Esophagus muscularis mucosa (tissue), 4 donors: ENCODE data around the gene DUSP14. TPM values are rescaled to one million over a fixed set of nuclear protein-coding genes. Genes with fewer than 3 reads are reported as not detected.
"Not testable (repeated sequence)": the region's sequence is repeated elsewhere in the genome, so short reads cannot be mapped to it uniquely, and the experiment has no call there.

Experiments
- DNase-seq: peaks from one replicate; pipeline ENCODE4 v3.0.0-alpha.2; 2017; ENCODE audit errors: extremely low spot score
- H3K27ac ChIP-seq, 4 donors: fragments of 200-600 bp; sonication (generic); replicated peaks in 1 of 4; 1 replicate in 3 of 4; 2 replicates in 1 of 4; pipeline ENCODE4 v1.5.1; 2016 to 2019; ENCODE audit warnings: mild to moderate bottlenecking in 1 of 4
- H3K27me3 ChIP-seq, 4 donors: fragments of 200-600 bp; sonication (generic); one replicate each; pipeline versions ENCODE4 v1.5.1 to v1.6.0; 2016 to 2019
- H3K36me3 ChIP-seq, 4 donors: fragments of 200-600 bp; sonication (generic); one replicate each; pipeline ENCODE4 v1.5.1; 2016 to 2019
- H3K4me1 ChIP-seq, 4 donors: fragments of 200-600 bp; sonication (generic); one replicate each; pipeline ENCODE4 v1.5.1; 2016 to 2019
- H3K4me3 ChIP-seq, 4 donors: fragments of 200-600 bp; sonication (generic); 1 replicate in 2 of 4; 2 replicates in 2 of 4; pipeline ENCODE4 v1.5.1; 2016 to 2019; ENCODE audit warnings: mild to moderate bottlenecking in 4 of 4, moderate library complexity in 1 of 4
- H3K9me3 ChIP-seq, 4 donors: fragments of 200-600 bp; sonication (generic); 1 replicate in 3 of 4; 2 replicates in 1 of 4; pipeline ENCODE4 v1.5.1; 2016 to 2019
- CTCF ChIP-seq, 3 experiments: fragments of 200-600 bp in 2 of 3; fragments of 450-650 bp in 1 of 3; sonication (generic) in 2 of 3; IDR thresholded peaks; one replicate each; pipeline ENCODE4 v1.5.1; 2017 to 2019; ENCODE audit warnings: antibody characterized with exemption in 3 of 3, mild to moderate bottlenecking in 2 of 3, moderate library complexity in 1 of 3
- EP300 ChIP-seq: sonication (generic); formaldehyde crosslinking; IDR thresholded peaks from one replicate; pipeline ENCODE4 v1.6.1; 2017; ENCODE audit warnings: antibody characterized with exemption
- POLR2A ChIP-seq: fragments of 450-650 bp; IDR thresholded peaks from one replicate; pipeline ENCODE4 v1.6.1; 2017; ENCODE audit warnings: antibody characterized with exemption, moderate library complexity, mild to moderate bottlenecking, low read depth
- POLR2AphosphoS5 ChIP-seq, 2 donors: sonication (generic); formaldehyde crosslinking; IDR thresholded peaks; one replicate each; pipeline ENCODE4 v1.6.1; 2017; ENCODE audit warnings: antibody characterized with exemption in 2 of 2
- WGBS: methylation state at CpG from one replicate; pipeline ENCODE4 v1.1.5; 2018; 5-methylcytosine and 5-hydroxymethylcytosine counted together
- intact Hi-C: fragments of 100-400 bp; cut with DNase I; formaldehyde crosslinking; loops from one replicate; pipeline ENCODE4 v1.15.1; 2023
- total RNA-seq, 4 donors: library from RNA; depleted of rRNA; stranded (reverse); fragments of >200 nt; gene quantifications; one replicate each; pipeline versions ENCODE4 v1.1.0 to v1.2.1, GENCODE V29; 2016

The DUSP14 gene
- total RNA-seq, 4 donors from 2014 or later: 23.7 to 46.4 (median 35.9) TPM

GRCh38 chr17:37450112-37450511, 39.6 kb upstream of the DUSP14 start:
- Histone ChIP-seq H3K36me3 (peaks cover 13 to 58% (median 34%) of the 10 kb centered on the region in 4 donors), H3K4me1 (no peaks in the 10 kb centered on the region), H3K27ac (no peak overlapping the region), H3K4me3 (no peak overlapping the region), H3K9me3 (no peaks in the 10 kb centered on the region), H3K27me3 (no peaks in the 10 kb centered on the region)
- DNase-seq: no peak
- intact Hi-C loops: no loop called here
- 96% methylated on average over 6 of the region's 6 CpGs for WGBS
- TF ChIP-seq POLR2AphosphoS5 (IDR thresholded peaks at IDR 0.05) (no peak), POLR2A (no peak), CTCF (IDR thresholded peaks at IDR 0.05) (no peak), EP300 (no peak)

GRCh38 chr17:37457801-37458200, 31.9 kb upstream of the DUSP14 start:
- H3K27ac ChIP-seq, H3K4me1 ChIP-seq, DNase-seq, H3K4me3 ChIP-seq, intact Hi-C loops, H3K9me3 ChIP-seq, H3K27me3 ChIP-seq: not testable (repeated sequence)
- WGBS: 97% methylated on average over 3 of the region's 3 CpGs
- H3K36me3 ChIP-seq: peaks cover 0 to 42% (median 26%) of the 10 kb centered on the region in 4 donors

GRCh38 chr17:37458805-37459204, 30.9 kb upstream of the DUSP14 start:
- Histone ChIP-seq H3K27ac (no peak overlapping the region), H3K27me3 (no peaks in the 10 kb centered on the region), H3K9me3 (no peaks in the 10 kb centered on the region), H3K4me3 (no peak overlapping the region), H3K36me3 (peaks cover 0 to 52% (median 33%) of the 10 kb centered on the region in 4 donors), H3K4me1 (no peaks in the 10 kb centered on the region)
- TF ChIP-seq POLR2AphosphoS5 (IDR thresholded peaks at IDR 0.05) (no peak), CTCF (IDR thresholded peaks at IDR 0.05) (no peak), POLR2A (no peak), EP300 (no peak)
- DNase-seq: no peak
- WGBS: 93% methylated on average over 3 of the region's 3 CpGs
- intact Hi-C loops: no loop called here

GRCh38 chr17:37461668-37462067, 28.0 kb upstream of the DUSP14 start:
- Histone ChIP-seq H3K27me3 (no peaks in the 10 kb centered on the region), H3K9me3 (no peaks in the 10 kb centered on the region), H3K27ac (no peak overlapping the region), H3K4me1 (no peaks in the 10 kb centered on the region), H3K4me3 (no peak overlapping the region), H3K36me3 (peaks cover 10 to 79% (median 46%) of the 10 kb centered on the region in 4 donors)
- intact Hi-C loops: no loop called here
- WGBS: 81% methylated on average over 3 of the region's 3 CpGs
- TF ChIP-seq POLR2AphosphoS5 (IDR thresholded peaks at IDR 0.05) (no peak), EP300 (no peak), POLR2A (no peak), CTCF (IDR thresholded peaks at IDR 0.05) (no peak)
- DNase-seq: no peak

- H3K36me3 ChIP-seq: peaks cover 18 to 87% (median 54%) of the 10 kb centered on the region in 4 donors
- no peak overlapping the region for H3K27ac ChIP-seq
- no peaks in the 10 kb centered on the region for H3K4me1 ChIP-seq
- intact Hi-C loops: no loop called here
- WGBS: 99% methylated on average over 5 of the region's 5 CpGs
- H3K9me3 ChIP-seq: no peaks in the 10 kb centered on the region
- no peak for DNase-seq
- no peaks in the 10 kb centered on the region for H3K27me3 ChIP-seq
- no peak overlapping the region for H3K4me3 ChIP-seq
- TF ChIP-seq POLR2A: no peak
- TF ChIP-seq CTCF (IDR thresholded peaks at IDR 0.05): no peak
- TF ChIP-seq EP300: no peak
- no peak for TF ChIP-seq POLR2AphosphoS5 (IDR thresholded peaks at IDR 0.05)
Measured at GRCh38 chr17:37462492-37462891, 27.2 kb upstream of the DUSP14 start.
